ENCODE data around the gene PDE4D.

Gene PDE4D

GRCh38 chr5:59051951-59052350 is 841.6 kb downstream of the PDE4D start:
- Histone ChIP-seq H3K9me3 (ENCODE audit: severe bottlenecking) (no peaks in the 10 kb centered on the region), H3K27me3 (ENCODE audit: insufficient read depth, low read depth, severe bottlenecking) (no peaks in the 10 kb centered on the region), H3K36me3 (no peaks in the 10 kb centered on the region), H3K27ac (no peak overlapping the region), H3K4me3 (ENCODE audit: low read depth, low read length) (no peak overlapping the region)
- TF ChIP-seq, protein P1, sequence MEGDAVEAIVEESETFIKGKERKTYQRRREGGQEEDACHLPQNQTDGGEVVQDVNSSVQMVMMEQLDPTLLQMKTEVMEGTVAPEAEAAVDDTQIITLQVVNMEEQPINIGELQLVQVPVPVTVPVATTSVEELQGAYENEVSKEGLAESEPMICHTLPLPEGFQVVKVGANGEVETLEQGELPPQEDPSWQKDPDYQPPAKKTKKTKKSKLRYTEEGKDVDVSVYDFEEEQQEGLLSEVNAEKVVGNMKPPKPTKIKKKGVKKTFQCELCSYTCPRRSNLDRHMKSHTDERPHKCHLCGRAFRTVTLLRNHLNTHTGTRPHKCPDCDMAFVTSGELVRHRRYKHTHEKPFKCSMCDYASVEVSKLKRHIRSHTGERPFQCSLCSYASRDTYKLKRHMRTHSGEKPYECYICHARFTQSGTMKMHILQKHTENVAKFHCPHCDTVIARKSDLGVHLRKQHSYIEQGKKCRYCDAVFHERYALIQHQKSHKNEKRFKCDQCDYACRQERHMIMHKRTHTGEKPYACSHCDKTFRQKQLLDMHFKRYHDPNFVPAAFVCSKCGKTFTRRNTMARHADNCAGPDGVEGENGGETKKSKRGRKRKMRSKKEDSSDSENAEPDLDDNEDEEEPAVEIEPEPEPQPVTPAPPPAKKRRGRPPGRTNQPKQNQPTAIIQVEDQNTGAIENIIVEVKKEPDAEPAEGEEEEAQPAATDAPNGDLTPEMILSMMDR (IDR thresholded peaks at IDR 0.05; ENCODE audit: low read depth, low read length): no peak
- no peak for DNase-seq

DNA sequence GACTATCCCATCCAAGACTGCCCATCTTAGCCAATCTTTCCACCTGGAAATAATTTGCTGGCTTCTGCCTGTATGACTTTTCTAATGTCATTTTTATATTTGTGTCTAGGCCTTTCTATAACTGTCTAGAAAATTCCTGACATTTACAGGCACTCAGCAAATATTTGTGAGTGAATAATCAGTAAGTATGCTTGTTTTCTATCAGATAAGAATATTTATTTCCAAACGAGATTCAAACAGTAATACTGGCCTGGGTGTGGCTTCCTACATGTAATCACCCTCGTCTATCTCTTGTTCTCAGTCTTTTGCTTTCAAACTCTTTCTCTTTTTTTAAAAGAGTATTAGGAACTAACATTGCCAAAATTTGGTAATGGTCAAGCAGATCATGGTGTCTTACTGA is 844.4 kb downstream of the PDE4D start:
- Histone ChIP-seq H3K9me3 (ENCODE audit: severe bottlenecking) (no peaks in the 10 kb centered on the region), H3K27ac (no peak overlapping the region), H3K36me3 (no peaks in the 10 kb centered on the region), H3K27me3 (ENCODE audit: insufficient read depth, low read depth, severe bottlenecking) (no peaks in the 10 kb centered on the region), H3K4me3 (ENCODE audit: low read depth, low read length) (no peak overlapping the region)
- TF ChIP-seq, protein P1 (IDR thresholded peaks at IDR 0.05; ENCODE audit: low read depth, low read length): no peak
- DNase-seq: no peak

- no peaks in the 10 kb centered on the region for H3K9me3 ChIP-seq (ENCODE audit: severe bottlenecking)
- H3K36me3 ChIP-seq: no peaks in the 10 kb centered on the region
- DNase-seq: no peak
- H3K4me3 ChIP-seq (ENCODE audit: low read depth, low read length): no peak overlapping the region
- TF ChIP-seq, protein P1 (IDR thresholded peaks at IDR 0.05; ENCODE audit: low read depth, low read length): no peak
- peaks cover 9% of the 10 kb centered on the region for H3K27me3 ChIP-seq (ENCODE audit: insufficient read depth, low read depth, severe bottlenecking)
- no peak overlapping the region for H3K27ac ChIP-seq
Observed at GRCh38 chr5:59042201-59043055, 851.1 kb downstream of the PDE4D start.

GRCh38 chr5:59041355-59041754 is 852.2 kb downstream of the PDE4D start:
- no peak overlapping the region for H3K27ac ChIP-seq
- TF ChIP-seq, protein P1 (IDR thresholded peaks at IDR 0.05; ENCODE audit: low read depth, low read length): no peak
- DNase-seq: no peak
- H3K27me3 ChIP-seq (ENCODE audit: insufficient read depth, low read depth, severe bottlenecking): peaks cover 9% of the 10 kb centered on the region
- no peaks in the 10 kb centered on the region for H3K9me3 ChIP-seq (ENCODE audit: severe bottlenecking)
- no peaks in the 10 kb centered on the region for H3K36me3 ChIP-seq
- no peak overlapping the region for H3K4me3 ChIP-seq (ENCODE audit: low read depth, low read length)

DNA sequence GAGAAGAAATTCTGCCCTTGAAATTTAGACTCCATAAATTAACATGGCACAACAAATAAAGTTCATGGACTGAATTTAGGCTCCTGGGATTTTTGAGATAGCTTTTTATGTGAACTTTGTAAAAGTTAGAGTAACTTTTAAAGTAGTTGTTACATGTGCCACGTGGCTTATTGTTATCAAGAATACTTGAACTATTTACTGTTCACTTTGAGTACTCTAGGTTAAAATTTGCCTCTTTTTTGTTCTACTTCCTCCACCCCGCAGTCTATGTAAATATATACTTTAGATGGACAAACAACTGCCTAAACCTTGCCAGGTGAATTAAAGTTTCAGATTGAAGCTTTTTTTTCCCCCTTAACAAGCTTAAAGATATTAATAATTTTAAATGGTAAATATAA is 852.7 kb downstream of the PDE4D start:
- Histone ChIP-seq H3K9me3 (ENCODE audit: severe bottlenecking) (no peaks in the 10 kb centered on the region), H3K27ac (no peak overlapping the region), H3K27me3 (ENCODE audit: insufficient read depth, low read depth, severe bottlenecking) (peaks cover 9% of the 10 kb centered on the region), H3K36me3 (no peaks in the 10 kb centered on the region), H3K4me3 (ENCODE audit: low read depth, low read length) (no peak overlapping the region)
- no peak for DNase-seq
- TF ChIP-seq, protein P1 (IDR thresholded peaks at IDR 0.05; ENCODE audit: low read depth, low read length): no peak
